ENCODE data around the gene NNAT.

Gene NNAT

GRCh38 chr20:37524859-37525708 lies 4.0 kb downstream of the NNAT start:
- Histone ChIP-seq H3K4me1 (ENCODE audit: control insufficient read depth, insufficient read depth, low read length) (peaks cover 63% of the 10 kb centered on the region), H3K9me3 (ENCODE audit: control insufficient read depth in 2 of 2, low read length in 2 of 2) (no peaks in the 10 kb centered on the region), H3K27me3 (ENCODE audit: control insufficient read depth in 1 of 2, insufficient read depth in 2 of 2, low read length in 2 of 2) (no peaks in the 10 kb centered on the region), H3K4me3 (ENCODE audit: low read length in 2 of 2) (peak overlapping the region in 1 of 2 donors; percentile 63), H3K36me3 (ENCODE audit: control insufficient read depth in 2 of 2, insufficient read depth in 2 of 2, low read length in 2 of 2) (peaks cover 0 to 7% of the 10 kb centered on the region in 2 donors), H3K27ac (ENCODE audit: low read length) (peak overlapping the region; percentile 55), H3K9ac (ENCODE audit: low read length in 2 of 2) (peak overlapping the region in 1 of 2 donors; percentile 47)

- peaks cover 56% of the 10 kb centered on the region for H3K4me1 ChIP-seq (ENCODE audit: control insufficient read depth, insufficient read depth, low read length)
- H3K36me3 ChIP-seq (ENCODE audit: control insufficient read depth in 2 of 2, insufficient read depth in 2 of 2, low read length in 2 of 2), result peaks cover 0 to 7% of the 10 kb centered on the region in 2 donors
- peak overlapping the region; percentile 21 to 63 for H3K4me3 ChIP-seq (ENCODE audit: low read length in 2 of 2)
- H3K27ac ChIP-seq (ENCODE audit: low read length), result peak overlapping the region; percentile 96
- no peaks in the 10 kb centered on the region for H3K9me3 ChIP-seq (ENCODE audit: control insufficient read depth in 2 of 2, low read length in 2 of 2)
- H3K9ac ChIP-seq (ENCODE audit: low read length in 2 of 2), result no peak overlapping the region
- no peaks in the 10 kb centered on the region for H3K27me3 ChIP-seq (ENCODE audit: control insufficient read depth in 1 of 2, insufficient read depth in 2 of 2, low read length in 2 of 2)
Measured at GRCh38 chr20:37525810-37526209, 4.8 kb downstream of the NNAT start.

- Histone ChIP-seq H3K27ac (ENCODE audit: low read length) (peak overlapping the region; percentile 96), H3K9ac (ENCODE audit: low read length in 2 of 2) (peak overlapping the region; percentile 82 to 90), H3K4me3 (ENCODE audit: low read length in 2 of 2) (peak overlapping the region; percentile 79 to 98), H3K27me3 (ENCODE audit: control insufficient read depth in 1 of 2, insufficient read depth in 2 of 2, low read length in 2 of 2) (no peaks in the 10 kb centered on the region), H3K9me3 (ENCODE audit: control insufficient read depth in 2 of 2, low read length in 2 of 2) (no peaks in the 10 kb centered on the region), H3K4me1 (ENCODE audit: control insufficient read depth, insufficient read depth, low read length) (peaks cover 51% of the 10 kb centered on the region), H3K36me3 (ENCODE audit: control insufficient read depth in 2 of 2, insufficient read depth in 2 of 2, low read length in 2 of 2) (peaks cover 0 to 7% of the 10 kb centered on the region in 2 donors)
Measured at GRCh38 chr20:37526238-37526838, 5.3 kb downstream of the NNAT start.

- H3K4me3 ChIP-seq (ENCODE audit: low read length in 2 of 2), result peak overlapping the region; percentile 79 to 98
- H3K9ac ChIP-seq (ENCODE audit: low read length in 2 of 2), result peak overlapping the region; percentile 90 to 98
- peaks cover 0 to 7% of the 10 kb centered on the region in 2 donors for H3K36me3 ChIP-seq (ENCODE audit: control insufficient read depth in 2 of 2, insufficient read depth in 2 of 2, low read length in 2 of 2)
- peaks cover 49% of the 10 kb centered on the region for H3K4me1 ChIP-seq (ENCODE audit: control insufficient read depth, insufficient read depth, low read length)
- peak overlapping the region; percentile 96 for H3K27ac ChIP-seq (ENCODE audit: low read length)
- H3K9me3 ChIP-seq (ENCODE audit: control insufficient read depth in 2 of 2, low read length in 2 of 2), result no peaks in the 10 kb centered on the region
- no peaks in the 10 kb centered on the region for H3K27me3 ChIP-seq (ENCODE audit: control insufficient read depth in 1 of 2, insufficient read depth in 2 of 2, low read length in 2 of 2)
Measured at GRCh38 chr20:37526839-37527637, 6.0 kb downstream of the NNAT start.

- Histone ChIP-seq H3K27me3 (ENCODE audit: control insufficient read depth in 1 of 2, insufficient read depth in 2 of 2, low read length in 2 of 2) (no peaks in the 10 kb centered on the region), H3K36me3 (ENCODE audit: control insufficient read depth in 2 of 2, insufficient read depth in 2 of 2, low read length in 2 of 2) (peaks cover 0 to 7% of the 10 kb centered on the region in 2 donors), H3K9ac (ENCODE audit: low read length in 2 of 2) (peak within 1 kb of the TSS; percentile 90 to 98), H3K9me3 (ENCODE audit: control insufficient read depth in 2 of 2, low read length in 2 of 2) (no peaks in the 10 kb centered on the region), H3K4me1 (ENCODE audit: control insufficient read depth, insufficient read depth, low read length) (peaks cover 46% of the 10 kb centered on the region), H3K27ac (ENCODE audit: low read length) (peak within 1 kb of the TSS; percentile 96), H3K4me3 (ENCODE audit: low read length in 2 of 2) (peak within 1 kb of the TSS; percentile 79 to 98)
Measured at GRCh38 chr20:37527638-37528445, 6.8 kb downstream of the NNAT start, which contains the start of gene BLCAP. BLCAP (minus strand) TSS chr20:37527876; CDS start chr20:37519174, 8,702 bp downstream.

GRCh38 chr20:37528446-37529213 lies 7.6 kb downstream of the NNAT start:
- Histone ChIP-seq H3K9ac (ENCODE audit: low read length in 2 of 2) (peak overlapping the region; percentile 90 to 98), H3K27ac (ENCODE audit: low read length) (peak overlapping the region; percentile 96), H3K4me3 (ENCODE audit: low read length in 2 of 2) (peak overlapping the region; percentile 79 to 98), H3K9me3 (ENCODE audit: control insufficient read depth in 2 of 2, low read length in 2 of 2) (no peaks in the 10 kb centered on the region), H3K36me3 (ENCODE audit: control insufficient read depth in 2 of 2, insufficient read depth in 2 of 2, low read length in 2 of 2) (peaks cover 0 to 7% of the 10 kb centered on the region in 2 donors), H3K4me1 (ENCODE audit: control insufficient read depth, insufficient read depth, low read length) (peaks cover 39% of the 10 kb centered on the region), H3K27me3 (ENCODE audit: control insufficient read depth in 1 of 2, insufficient read depth in 2 of 2, low read length in 2 of 2) (no peaks in the 10 kb centered on the region)

- Histone ChIP-seq H3K27ac (ENCODE audit: low read length) (no peak overlapping the region), H3K9ac (ENCODE audit: low read length in 2 of 2) (no peak overlapping the region), H3K36me3 (ENCODE audit: control insufficient read depth in 2 of 2, insufficient read depth in 2 of 2, low read length in 2 of 2) (peaks cover 0 to 7% of the 10 kb centered on the region in 2 donors), H3K4me1 (ENCODE audit: control insufficient read depth, insufficient read depth, low read length) (peaks cover 34% of the 10 kb centered on the region), H3K4me3 (ENCODE audit: low read length in 2 of 2) (no peak overlapping the region), H3K9me3 (ENCODE audit: control insufficient read depth in 2 of 2, low read length in 2 of 2) (no peaks in the 10 kb centered on the region), H3K27me3 (ENCODE audit: control insufficient read depth in 1 of 2, insufficient read depth in 2 of 2, low read length in 2 of 2) (no peaks in the 10 kb centered on the region)
Measured at GRCh38 chr20:37529214-37529967, 8.3 kb downstream of the NNAT start.

GRCh38 chr20:37529968-37530600 lies 9.0 kb downstream of the NNAT start:
- Histone ChIP-seq H3K27me3 (ENCODE audit: control insufficient read depth in 1 of 2, insufficient read depth in 2 of 2, low read length in 2 of 2) (no peaks in the 10 kb centered on the region), H3K4me3 (ENCODE audit: low read length in 2 of 2) (no peak overlapping the region), H3K36me3 (ENCODE audit: control insufficient read depth in 2 of 2, insufficient read depth in 2 of 2, low read length in 2 of 2) (peaks cover 0 to 5% of the 10 kb centered on the region in 2 donors), H3K4me1 (ENCODE audit: control insufficient read depth, insufficient read depth, low read length) (peaks cover 29% of the 10 kb centered on the region), H3K9me3 (ENCODE audit: control insufficient read depth in 2 of 2, low read length in 2 of 2) (no peaks in the 10 kb centered on the region), H3K27ac (ENCODE audit: low read length) (no peak overlapping the region), H3K9ac (ENCODE audit: low read length in 2 of 2) (no peak overlapping the region)

GRCh38 chr20:37530696-37531095 lies 9.6 kb downstream of the NNAT start:
- peaks cover 23% of the 10 kb centered on the region for H3K4me1 ChIP-seq (ENCODE audit: control insufficient read depth, insufficient read depth, low read length)
- H3K27ac ChIP-seq (ENCODE audit: low read length), result no peak overlapping the region
- H3K4me3 ChIP-seq (ENCODE audit: low read length in 2 of 2), result no peak overlapping the region

More at GRCh38 chr20:37530696-37531095, 9.6 kb downstream of the NNAT start:
- peaks cover 0 to under 1% of the 10 kb centered on the region in 2 donors for H3K36me3 ChIP-seq (ENCODE audit: control insufficient read depth in 2 of 2, insufficient read depth in 2 of 2, low read length in 2 of 2)
- H3K9me3 ChIP-seq (ENCODE audit: control insufficient read depth in 2 of 2, low read length in 2 of 2), result no peaks in the 10 kb centered on the region
- H3K9ac ChIP-seq (ENCODE audit: low read length in 2 of 2), result no peak overlapping the region
- no peaks in the 10 kb centered on the region for H3K27me3 ChIP-seq (ENCODE audit: control insufficient read depth in 1 of 2, insufficient read depth in 2 of 2, low read length in 2 of 2)

Measured in stomach smooth muscle (tissue), 2 donors.